Parathyroid adenoma (tissue), 2 donors: Measurements from ENCODE around the gene B4GALT2.

ENCODE experiments used
- H2AFZ ChIP-seq: fragments of 300-600 bp; sonication (generic); one replicate; pipeline ENCODE4 v1.7.0; 2017; ENCODE audit warnings: antibody characterized with exemption, mild to moderate bottlenecking
- H3K27ac ChIP-seq: fragments of 300-600 bp; sonication (generic); one replicate; pipeline ENCODE4 v1.7.0; 2017
- H3K27me3 ChIP-seq: fragments of 300-600 bp; sonication (generic); one replicate; pipeline ENCODE4 v1.7.0; 2017; ENCODE audit warnings: low read length; ENCODE audit not compliant: control insufficient read depth, insufficient read depth
- H3K36me3 ChIP-seq: fragments of 300-600 bp; sonication (generic); one replicate; pipeline ENCODE4 v1.7.0; 2017; ENCODE audit warnings: low read length; ENCODE audit not compliant: control insufficient read depth, insufficient read depth
- H3K4me1 ChIP-seq: fragments of 300-600 bp; sonication (generic); one replicate; pipeline ENCODE4 v1.7.0; 2017; ENCODE audit warnings: control low read depth
- H3K4me2 ChIP-seq: fragments of 300-600 bp; sonication (generic); one replicate; pipeline ENCODE4 v1.7.0; 2017; ENCODE audit warnings: low read length
- H3K4me3 ChIP-seq: fragments of 300-600 bp; sonication (generic); one replicate; pipeline ENCODE4 v1.7.0; 2017; ENCODE audit warnings: low read depth, low read length
- H3K79me2 ChIP-seq: fragments of 300-600 bp; sonication (generic); one replicate; pipeline ENCODE4 v1.7.0; 2017; ENCODE audit warnings: control low read depth
- H3K9ac ChIP-seq: fragments of 300-600 bp; sonication (generic); one replicate; pipeline ENCODE4 v1.7.0; 2017; ENCODE audit warnings: mild to moderate bottlenecking
- H3K9me3 ChIP-seq: fragments of 300-600 bp; sonication (generic); one replicate; pipeline ENCODE4 v1.7.0; 2017; ENCODE audit warnings: low read length; ENCODE audit not compliant: control insufficient read depth
- CTCF ChIP-seq: fragments of 300-600 bp; sonication (generic); IDR thresholded peaks from one replicate; pipeline ENCODE4 v1.7.0; 2017; ENCODE audit warnings: antibody characterized with exemption, mild to moderate bottlenecking
- donor health status: primary hyperparathyroidism.

Gene B4GALT2

DNA sequence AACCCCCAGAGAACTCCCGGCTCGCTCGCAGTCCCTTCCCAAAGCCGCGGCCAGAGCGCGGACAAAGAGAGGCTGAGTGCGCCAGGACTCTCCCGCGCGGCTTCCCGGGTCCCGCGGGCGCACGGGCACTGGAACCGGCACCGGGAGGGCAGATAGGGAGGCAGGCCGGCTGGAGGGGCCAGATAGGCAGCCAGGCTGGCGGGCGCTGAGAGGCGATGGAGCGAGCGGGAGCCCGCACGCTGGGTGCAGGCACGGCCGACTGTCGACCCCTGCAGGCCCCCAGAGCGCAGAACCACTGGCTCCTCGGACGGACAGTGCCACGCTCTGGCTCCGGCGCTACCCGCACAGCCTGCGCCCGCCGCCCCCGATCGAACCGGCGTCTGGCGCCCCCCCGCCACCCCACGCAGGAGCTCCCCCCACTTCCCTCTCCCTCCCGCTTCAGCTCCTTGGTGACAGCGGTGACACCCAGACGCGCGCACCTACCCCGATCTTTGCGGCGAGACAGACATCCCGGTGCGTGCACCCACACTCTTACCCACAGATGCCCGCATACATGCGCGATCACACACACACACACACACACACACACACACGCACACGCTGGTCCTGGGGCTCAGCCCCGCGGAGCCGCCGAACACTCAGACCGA, 51.7 kb downstream of the B4GALT2 start:
- Histone ChIP-seq H3K27ac (peak overlapping the region; percentile 71), H3K79me2 (no peaks in the 10 kb centered on the region), H3K4me2 (peak overlapping the region; percentile 93), H3K27me3 (no peaks in the 10 kb centered on the region), H3K9ac (no peak overlapping the region), H3K9me3 (no peaks in the 10 kb centered on the region), H3K4me1 (no peaks in the 10 kb centered on the region), H2AFZ (peak overlapping the region; percentile 93), H3K4me3 (peak overlapping the region; percentile 66), H3K36me3 (no peaks in the 10 kb centered on the region)
- no peak for TF ChIP-seq CTCF

- Histone ChIP-seq H3K4me3 (peak within 1 kb of the TSS; percentile 66), H3K27ac (peak within 1 kb of the TSS; percentile 71), H3K4me2 (peak within 1 kb of the TSS; percentile 93), H3K27me3 (no peaks in the 10 kb centered on the region), H3K9ac (no peak within 1 kb of the TSS), H3K9me3 (no peaks in the 10 kb centered on the region), H3K4me1 (no peaks in the 10 kb centered on the region), H2AFZ (peak within 1 kb of the TSS; percentile 93), H3K36me3 (no peaks in the 10 kb centered on the region), H3K79me2 (no peaks in the 10 kb centered on the region)
- no peak for TF ChIP-seq CTCF
Observed at GRCh38 chr1:44031252-44032169, 52.5 kb downstream of the B4GALT2 start, which contains the start of gene SLC6A9. Gene SLC6A9 (minus strand): TSS chr1:44031462. CDS start chr1:44024277, 7,185 bp downstream.

GRCh38 chr1:44032170-44032790, 53.3 kb downstream of the B4GALT2 start:
- H3K36me3 ChIP-seq: no peaks in the 10 kb centered on the region
- H3K4me3 ChIP-seq: no peak overlapping the region
- no peak overlapping the region for H3K9ac ChIP-seq
- no peak for TF ChIP-seq CTCF
- no peak overlapping the region for H3K27ac ChIP-seq
- no peaks in the 10 kb centered on the region for H3K27me3 ChIP-seq
- H3K9me3 ChIP-seq: no peaks in the 10 kb centered on the region
- H3K4me1 ChIP-seq: no peaks in the 10 kb centered on the region
- no peak overlapping the region for H3K4me2 ChIP-seq
- no peaks in the 10 kb centered on the region for H3K79me2 ChIP-seq
- H2AFZ ChIP-seq: no peak overlapping the region

DNA sequence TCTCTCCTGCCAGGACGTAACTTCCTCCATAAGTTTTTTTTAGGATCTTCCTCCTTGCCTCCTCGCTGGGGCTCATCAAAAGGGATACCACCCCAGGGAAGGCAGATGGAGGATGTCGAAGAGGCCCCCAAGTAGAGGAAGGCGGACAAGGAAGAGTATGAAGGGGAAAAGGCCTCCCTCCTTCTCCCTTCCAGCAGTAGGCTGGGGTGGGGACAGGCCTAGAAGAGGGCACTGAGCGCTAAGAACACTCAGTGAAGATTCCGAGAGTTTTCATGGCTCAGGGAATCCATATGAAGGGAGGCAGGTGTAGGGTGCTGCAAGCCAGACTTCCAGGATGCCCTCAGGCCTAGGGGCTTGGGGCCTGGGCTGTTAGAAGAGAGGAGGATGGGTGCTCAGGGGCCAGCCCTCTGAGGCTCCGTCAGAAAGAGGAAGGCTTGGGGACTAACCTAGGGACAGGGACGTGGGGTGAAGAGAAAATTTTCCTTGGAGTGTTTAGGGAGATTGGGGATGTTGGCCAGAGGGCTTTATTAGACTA, 54.1 kb downstream of the B4GALT2 start:
- H3K4me1 ChIP-seq: no peaks in the 10 kb centered on the region
- no peak for TF ChIP-seq CTCF
- no peak overlapping the region for H3K9ac ChIP-seq

More for the DNA sequence above, 54.1 kb downstream of the B4GALT2 start:
- Histone ChIP-seq H3K4me3 (no peak overlapping the region), H2AFZ (no peak overlapping the region), H3K9me3 (no peaks in the 10 kb centered on the region), H3K27ac (no peak overlapping the region), H3K4me2 (no peak overlapping the region), H3K36me3 (no peaks in the 10 kb centered on the region), H3K79me2 (no peaks in the 10 kb centered on the region), H3K27me3 (no peaks in the 10 kb centered on the region)
